ENCODE results near the gene KIF1B.

GRCh38 chr1:10360045-10360444, 149.7 kb downstream of the KIF1B start:
- TF ChIP-seq ELF4 (IDR thresholded peaks at IDR 0.05) = no peak
- no peak for TF ChIP-seq HDGF (IDR thresholded peaks at IDR 0.05; ENCODE audit: borderline replicate concordance)
- TF ChIP-seq CTBP1 (IDR thresholded peaks at IDR 0.05; ENCODE audit: borderline replicate concordance) = no peak
- TF ChIP-seq SUZ12 (IDR thresholded peaks at IDR 0.05) = no peak
- TF ChIP-seq SP1 (IDR thresholded peaks at IDR 0.05) = no peak
- no peak for TF ChIP-seq TARDBP (IDR thresholded peaks at IDR 0.05)
- TF ChIP-seq FOXK2 (IDR thresholded peaks at IDR 0.05) = no peak
- no peak for TF ChIP-seq PKNOX1 (IDR thresholded peaks at IDR 0.05)
- TF ChIP-seq BHLHE40 (IDR thresholded peaks at IDR 0.05; ENCODE audit: borderline replicate concordance) = no peak
- no peak for TF ChIP-seq LEF1 (IDR thresholded peaks at IDR 0.05; ENCODE audit: borderline replicate concordance)
- no peak for TF ChIP-seq ARNT (IDR thresholded peaks at IDR 0.05)
- TF ChIP-seq FOXM1 (IDR thresholded peaks at IDR 0.05; ENCODE audit: borderline replicate concordance) = no peak
